Astrocyte (in vitro differentiated cells and primary cell): ENCODE measurements around the gene RDM1.

Experiments
- CTCF ChIP-seq: IDR thresholded peaks from 2 replicates; pipeline ENCODE4 v1.5.1; 2011; ENCODE audit warnings: low read depth, mild to moderate bottlenecking, inconsistent platforms, low read length, moderate library complexity; ENCODE audit not compliant: insufficient read depth
- EZH2 ChIP-seq: IDR thresholded peaks from 2 replicates; pipeline ENCODE4 v1.6.1; 2012; ENCODE audit warnings: mild to moderate bottlenecking, low read length, inconsistent platforms; ENCODE audit not compliant: insufficient read depth

GRCh38 chr17:35906926-35907637, 23.5 kb downstream of the RDM1 start:
- TF ChIP-seq CTCF (no peak), EZH2 (no peak)
